WTC11 (cell line): ENCODE measurements around the gene PCTP. TPM values are rescaled to one million over a fixed set of nuclear protein-coding genes. Genes with fewer than 3 reads are reported as not detected.

Source experiments
- ATAC-seq: fragments of 200-7000 bp; cut with Tn5 transposase; 2 replicates; pipeline ENCODE4 v1.10.0; 2021; ENCODE audit warnings: mild to moderate bottlenecking, moderate library complexity
- CTCF ChIA-PET: fragments of 300-600 bp; sonication (Branson Sonifier 250); formaldehyde crosslinking; loops from one replicate; lab custom pipeline; 2021; ENCODE audit warnings: antibody characterized with exemption; lab: Charles Lee
- POLR2A ChIA-PET: fragments of 350-600 bp; sonication (Branson Sonifier 250); formaldehyde crosslinking; loops from one replicate; lab custom pipeline; 2021; ENCODE audit warnings: antibody characterized with exemption; lab: Charles Lee
- DNase-seq: peaks from one replicate; pipeline ENCODE4 v3.0.0; 2021; ENCODE audit warnings: low spot score
- H3K27ac Mint-ChIP-seq: 2 replicates; pipeline ENCODE4 v1.8.0; 2021; ENCODE audit warnings: mixed read lengths
- H3K27me3 Mint-ChIP-seq: 2 replicates; pipeline ENCODE4 v1.8.0; 2021; ENCODE audit warnings: low read depth, mild to moderate bottlenecking, moderate library complexity, mixed read lengths
- H3K36me3 Mint-ChIP-seq: 2 replicates; pipeline ENCODE4 v1.8.0; 2021; ENCODE audit warnings: mixed read lengths
- H3K4me1 Mint-ChIP-seq: 2 replicates; pipeline ENCODE4 v1.8.0; 2022; ENCODE audit warnings: mixed read lengths
- H3K4me3 Mint-ChIP-seq: 2 replicates; pipeline ENCODE4 v1.8.0; 2021; ENCODE audit warnings: mild to moderate bottlenecking, moderate library complexity, mixed read lengths
- H3K9me3 Mint-ChIP-seq: 2 replicates; pipeline ENCODE4 v1.8.0; 2021; ENCODE audit warnings: mixed read lengths
- CREM ChIP-seq: sonication (generic); formaldehyde crosslinking; IDR thresholded peaks from 2 replicates; pipeline ENCODE4 v1.8.1; 2022; ENCODE audit warnings: mild to moderate bottlenecking, missing genetic modification reagents, moderate library complexity
- E2F5 ChIP-seq: sonication (generic); formaldehyde crosslinking; IDR thresholded peaks from 2 replicates; pipeline ENCODE4 v1.8.1; 2022; ENCODE audit warnings: mild to moderate bottlenecking, moderate library complexity, missing genetic modification reagents
- FOXJ3 ChIP-seq: sonication (generic); formaldehyde crosslinking; IDR thresholded peaks from 2 replicates; pipeline ENCODE4 v1.9.0; 2021; ENCODE audit warnings: missing genetic modification reagents, mild to moderate bottlenecking, borderline replicate concordance
- GABPB1 ChIP-seq: sonication (generic); formaldehyde crosslinking; IDR thresholded peaks from 2 replicates; pipeline ENCODE4 v1.8.1; 2023; ENCODE audit warnings: mild to moderate bottlenecking, missing genetic modification reagents
- MXD4 ChIP-seq: fragments of 250-450 bp; sonication (Bioruptor Pico); IDR thresholded peaks from 2 replicates; pipeline ENCODE4 v1.8.0; 2021; ENCODE audit warnings: mild to moderate bottlenecking, moderate library complexity, borderline replicate concordance
- NFE2L1 ChIP-seq: sonication (generic); formaldehyde crosslinking; IDR thresholded peaks from 2 replicates; pipeline ENCODE4 v1.8.1; 2023; ENCODE audit warnings: missing genetic modification reagents
- NFYB ChIP-seq: sonication (generic); formaldehyde crosslinking; conservative IDR thresholded peaks from 2 replicates; pipeline ENCODE4 v1.8.0; 2022; ENCODE audit warnings: low read depth, missing genetic modification reagents
- NR2C2 ChIP-seq: sonication (generic); formaldehyde crosslinking; IDR thresholded peaks from 2 replicates; pipeline ENCODE4 v1.8.0; 2022; ENCODE audit warnings: mild to moderate bottlenecking, missing genetic modification reagents
- PRDM15 ChIP-seq: sonication (generic); formaldehyde crosslinking; IDR thresholded peaks from 2 replicates; pipeline ENCODE4 v1.8.0; 2022; ENCODE audit warnings: missing genetic modification reagents
- STAT6 ChIP-seq: sonication (generic); formaldehyde crosslinking; conservative IDR thresholded peaks from 2 replicates; pipeline ENCODE4 v1.8.1; 2023; ENCODE audit warnings: mild to moderate bottlenecking, low read depth, missing genetic modification reagents, moderate library complexity
- ZBTB21 ChIP-seq: sonication (generic); formaldehyde crosslinking; IDR thresholded peaks from 2 replicates; pipeline ENCODE4 v1.8.1; 2023; ENCODE audit warnings: mild to moderate bottlenecking, missing genetic modification reagents, borderline replicate concordance
- ZNF281 ChIP-seq: sonication (generic); formaldehyde crosslinking; IDR thresholded peaks from 2 replicates; pipeline ENCODE4 v1.8.0; 2023; ENCODE audit warnings: mild to moderate bottlenecking, missing genetic modification reagents
- ZNF317 ChIP-seq: sonication (generic); formaldehyde crosslinking; IDR thresholded peaks from 2 replicates; pipeline ENCODE4 v1.8.1; 2023; ENCODE audit warnings: low read depth, mild to moderate bottlenecking, moderate library complexity, missing genetic modification reagents, borderline replicate concordance
- ZNF532 ChIP-seq: fragments of 250-450 bp; sonication (Bioruptor Pico); IDR thresholded peaks from 2 replicates; pipeline ENCODE4 v1.9.0; 2021; ENCODE audit warnings: mild to moderate bottlenecking, borderline replicate concordance
- ZSCAN18 ChIP-seq: fragments of 250-450 bp; sonication (Bioruptor Pico); IDR thresholded peaks from 2 replicates; pipeline ENCODE4 v2.1.2; 2022; ENCODE audit warnings: mild to moderate bottlenecking, moderate library complexity
- total RNA-seq: library from RNA; stranded (reverse); gene quantifications from 3 replicates; pipeline ENCODE4 v1.2.3, GENCODE V29; 2021

PCTP gene
- total RNA-seq, 1 experiment from 2014 or later: 10.3 TPM

GRCh38 chr17:55708175-55708974 lies 42.5 kb upstream of the PCTP start (continued):
- no peak for TF ChIP-seq CREM (CRISPR knock-in tag)
- no peak for TF ChIP-seq STAT6 (CRISPR knock-in tag)
- no peak for TF ChIP-seq ZNF281
- no peak for TF ChIP-seq GABPB1 (CRISPR knock-in tag)
- TF ChIP-seq, all 79 proteins: peak for 0

- H3K27me3 Mint-ChIP-seq: no peaks in the 10 kb centered on the region
- H3K4me1 Mint-ChIP-seq: peaks cover 35% of the 10 kb centered on the region
- CTCF ChIA-PET: interaction anchor here (0.9 kb wide), 1 partner anchor 9 kb away, joined by 5 read pairs; no protein-coding TSS in a partner anchor
- TF ChIP-seq ZNF317 (CRISPR knock-in tag) (no peak), NFYB (no peak), E2F5 (CRISPR knock-in tag) (no peak), ZBTB21 (CRISPR knock-in tag) (no peak), ZNF532 (no peak), PRDM15 (CRISPR knock-in tag) (no peak), FOXJ3 (CRISPR knock-in tag) (no peak), ZSCAN18 (CRISPR knock-in tag) (no peak), NFE2L1 (CRISPR knock-in tag) (no peak), NR2C2 (CRISPR knock-in tag) (no peak), MXD4 (CRISPR knock-in tag) (no peak)
- H3K27ac Mint-ChIP-seq: no peak overlapping the region
- POLR2A ChIA-PET: no interaction called here
- H3K9me3 Mint-ChIP-seq: no peaks in the 10 kb centered on the region
- ATAC-seq (no peak), DNase-seq (no peak)
- H3K4me3 Mint-ChIP-seq: no peak overlapping the region
- H3K36me3 Mint-ChIP-seq: no peaks in the 10 kb centered on the region
Measured at GRCh38 chr17:55709440-55709839, 41.4 kb upstream of the PCTP start.
